Cardiac fibroblast (primary cell): ENCODE data around the gene LIMCH1.
"Not testable (repeated sequence)": the region's sequence is repeated elsewhere in the genome, so short reads cannot be mapped to it uniquely, and the experiment has no call there.

ENCODE experiments used
- DNase-seq, 2 donors: peaks; one replicate each; pipeline versions ENCODE4 v3.0.0 to v3.0.0-alpha.2; 2010; ENCODE audit warnings: low read depth in 2 of 2
- H3K4me3 ChIP-seq, 2 donors: replicated peaks in 1 of 2; 1 replicate in 1 of 2; 2 replicates in 1 of 2; pipeline ENCODE4 v1.5.1; 2011; ENCODE audit warnings: low read depth in 2 of 2, low read length in 2 of 2, mild to moderate bottlenecking in 2 of 2, moderate library complexity in 1 of 2
- CTCF ChIP-seq: IDR thresholded peaks from one replicate; pipeline ENCODE4 v1.5.1; 2011; ENCODE audit warnings: low read depth, mild to moderate bottlenecking, low read length, inconsistent platforms

LIMCH1 gene

GRCh38 chr4:41640906-41641305 lies 102.9 kb downstream of the LIMCH1 start:
- H3K4me3 ChIP-seq, result no peak overlapping the region
- no peak for DNase-seq
- TF ChIP-seq CTCF, result no peak

GRCh38 chr4:41642746-41643145 lies 104.8 kb downstream of the LIMCH1 start:
- H3K4me3 ChIP-seq, DNase-seq: not testable (repeated sequence)

- DNase-seq, result no peak
- TF ChIP-seq CTCF, result no peak
- no peak overlapping the region for H3K4me3 ChIP-seq
These were observed 105.4 kb downstream of the LIMCH1 start for GRCh38 chr4:41643331-41643730.

GRCh38 chr4:41644288-41644914 lies 106.4 kb downstream of the LIMCH1 start:
- DNase-seq, result peak; percentile 37 to 58
- peak; percentile 54 for TF ChIP-seq CTCF
- no peak overlapping the region for H3K4me3 ChIP-seq

- H3K4me3 ChIP-seq, result no peak overlapping the region
- DNase-seq, result no peak
- TF ChIP-seq CTCF, result no peak
These were observed 106.9 kb downstream of the LIMCH1 start for GRCh38 chr4:41644915-41645295.

- H3K4me3 ChIP-seq, result no peak overlapping the region
- no peak for DNase-seq
- TF ChIP-seq CTCF, result no peak
These were observed 107.9 kb downstream of the LIMCH1 start for GRCh38 chr4:41645728-41646390.

- H3K4me3 ChIP-seq, result no peak overlapping the region
- no peak for DNase-seq
- no peak for TF ChIP-seq CTCF
These were observed 108.9 kb downstream of the LIMCH1 start for GRCh38 chr4:41646862-41647261.
